GM19240 (cell line): ENCODE results near the gene CDH13.

Source experiments
- DNase-seq: peaks from one replicate; pipeline ENCODE4 v3.0.0; 2011; ENCODE audit warnings: low spot score; ENCODE audit not compliant: insufficient read length

The CDH13 gene

DNA sequence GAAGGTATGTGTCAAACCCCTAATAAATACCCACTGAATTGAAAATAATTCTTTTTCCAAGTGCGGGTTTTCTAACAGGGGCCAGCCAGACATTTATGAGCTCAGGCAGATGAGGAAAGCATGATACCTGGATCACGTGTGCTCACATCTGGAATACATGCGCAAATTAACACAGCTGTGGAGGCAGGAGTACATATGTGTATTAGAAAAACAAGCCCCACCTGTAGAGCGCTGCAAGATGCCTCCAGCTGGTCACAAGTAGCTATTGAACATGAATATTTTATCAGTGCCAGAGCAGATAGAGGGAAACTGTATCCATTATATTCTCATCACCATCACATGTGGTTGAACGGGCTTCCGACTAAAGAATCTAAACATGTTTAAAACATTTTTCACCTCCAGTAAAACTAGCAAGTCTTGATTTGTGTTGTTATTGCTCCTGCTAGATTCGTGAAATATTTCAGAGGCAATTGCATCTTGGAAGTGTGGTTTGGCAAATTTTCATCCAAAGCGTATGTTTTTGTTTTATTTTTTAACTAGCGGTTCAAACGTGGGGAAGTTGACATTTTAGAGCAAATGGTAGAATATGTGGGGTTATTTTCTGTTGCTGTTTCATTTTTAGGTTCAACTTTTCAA, 482.8 kb downstream of the CDH13 start:
- DNase-seq, result no peak

- DNase-seq, result no peak
Measured at GRCh38 chr16:83110269-83110668, 483.5 kb downstream of the CDH13 start.

GRCh38 chr16:83113317-83113716, 486.5 kb downstream of the CDH13 start:
- DNase-seq, result no peak

GRCh38 chr16:83113811-83114210, 487.0 kb downstream of the CDH13 start:
- no peak for DNase-seq

- no peak for DNase-seq
Measured at GRCh38 chr16:83115491-83116232, 488.9 kb downstream of the CDH13 start.

GRCh38 chr16:83116274-83116892, 489.6 kb downstream of the CDH13 start:
- DNase-seq, result no peak

GRCh38 chr16:83117810-83118209, 491.0 kb downstream of the CDH13 start:
- DNase-seq, result no peak

DNA sequence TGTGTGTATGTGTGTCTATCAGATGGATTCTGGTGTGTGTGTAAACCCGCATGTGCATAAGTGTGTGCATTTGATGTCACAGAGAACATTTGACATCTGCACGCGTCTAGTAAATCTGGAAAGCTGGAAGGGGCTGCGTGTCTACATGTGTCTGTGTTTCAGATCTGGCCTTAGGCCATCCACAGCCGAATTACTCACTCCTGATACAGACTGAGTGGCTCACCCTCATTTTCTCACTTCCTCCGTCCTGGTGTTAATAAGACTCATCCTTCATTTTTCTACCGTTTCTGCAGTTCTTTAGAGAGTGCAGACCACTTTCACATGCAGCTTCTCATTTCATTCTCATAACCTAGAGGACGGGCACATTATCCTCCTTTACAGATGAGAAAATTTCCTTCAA, 491.6 kb downstream of the CDH13 start:
- DNase-seq, result no peak

GRCh38 chr16:83125999-83126568, 499.3 kb downstream of the CDH13 start:
- DNase-seq, result no peak

- no peak for DNase-seq
Measured at GRCh38 chr16:83128041-83128440, 501.3 kb downstream of the CDH13 start.

GRCh38 chr16:83130039-83130438, 503.3 kb downstream of the CDH13 start:
- no peak for DNase-seq

DNA sequence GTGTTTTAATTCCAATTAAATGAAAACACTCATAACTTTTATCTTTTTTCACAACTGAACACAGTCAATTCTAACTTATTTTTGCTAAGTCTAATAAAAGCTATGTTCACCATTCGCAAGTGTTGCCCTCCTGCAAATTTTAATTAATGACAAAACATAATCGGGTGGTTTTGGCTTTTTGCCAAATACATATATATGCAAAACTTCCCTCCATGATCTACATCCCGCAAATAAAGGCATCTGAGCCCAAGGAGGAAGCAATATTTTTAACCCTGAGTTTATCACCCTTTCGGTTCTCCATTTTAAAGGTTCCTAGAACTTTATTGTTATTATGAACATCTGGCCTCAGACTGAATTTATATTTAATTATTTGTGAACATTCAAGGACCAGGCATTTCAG, 507.9 kb downstream of the CDH13 start:
- no peak for DNase-seq

GRCh38 chr16:83136419-83136818, 509.6 kb downstream of the CDH13 start:
- no peak for DNase-seq

GRCh38 chr16:83136924-83137323, 510.2 kb downstream of the CDH13 start:
- DNase-seq, result no peak

- DNase-seq, result no peak
Measured at GRCh38 chr16:83137326-83137781, 510.6 kb downstream of the CDH13 start.

DNA sequence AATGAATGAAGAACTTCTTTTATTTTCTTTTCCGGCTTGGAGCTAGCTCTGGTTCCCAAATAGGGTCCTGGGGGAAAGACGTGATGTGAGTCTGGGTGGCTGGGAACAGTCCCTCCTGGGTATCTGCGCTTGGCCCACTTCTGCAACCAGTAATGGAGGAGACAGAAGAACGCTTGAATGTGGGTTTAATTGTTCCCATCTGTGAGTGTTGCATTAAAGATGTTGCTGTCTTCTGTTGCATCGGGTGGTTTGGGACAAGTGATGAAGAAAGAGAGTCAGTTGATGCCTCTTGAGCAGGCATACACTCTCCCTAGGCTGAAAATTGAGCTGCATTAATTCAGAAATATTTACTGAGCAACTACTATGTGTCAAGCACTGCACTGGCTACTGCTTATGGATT, 511.1 kb downstream of the CDH13 start:
- DNase-seq, result no peak

- DNase-seq, result no peak
Measured at GRCh38 chr16:83138512-83138911, 511.7 kb downstream of the CDH13 start.

GRCh38 chr16:83138976-83139690, 512.4 kb downstream of the CDH13 start:
- DNase-seq, result no peak

GRCh38 chr16:83143788-83144187, 517.0 kb downstream of the CDH13 start:
- DNase-seq, result no peak

DNA sequence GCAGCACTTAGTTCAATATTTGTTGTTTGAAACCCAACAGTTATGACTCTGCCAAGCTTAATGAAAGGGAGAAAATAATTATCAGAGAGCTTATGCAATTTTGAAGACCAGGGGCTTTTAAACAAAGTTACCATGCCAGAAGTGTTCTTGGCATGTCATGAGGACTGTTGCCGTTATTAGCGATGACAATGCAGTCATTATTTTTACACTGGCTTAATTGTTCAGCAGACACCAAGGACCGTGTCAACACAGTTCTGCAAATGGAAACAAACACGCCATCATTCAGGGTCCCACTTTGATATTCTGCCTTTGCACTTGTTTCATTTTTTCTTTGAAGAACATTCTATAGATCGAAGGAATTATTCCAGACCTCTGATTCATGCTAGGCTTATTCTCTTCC, 518.5 kb downstream of the CDH13 start:
- DNase-seq, result no peak

- DNase-seq, result no peak
Measured at GRCh38 chr16:83147244-83147643, 520.5 kb downstream of the CDH13 start.
